ENCODE results near the gene BRINP2.

The BRINP2 gene

GRCh38 chr1:177165069-177165439 is 5.7 kb upstream of the BRINP2 start:
- no peak for DNase-seq

- DNase-seq = no peak
Observed at GRCh38 chr1:177171536-177172123, 872 bp downstream of the BRINP2 start.

DNA sequence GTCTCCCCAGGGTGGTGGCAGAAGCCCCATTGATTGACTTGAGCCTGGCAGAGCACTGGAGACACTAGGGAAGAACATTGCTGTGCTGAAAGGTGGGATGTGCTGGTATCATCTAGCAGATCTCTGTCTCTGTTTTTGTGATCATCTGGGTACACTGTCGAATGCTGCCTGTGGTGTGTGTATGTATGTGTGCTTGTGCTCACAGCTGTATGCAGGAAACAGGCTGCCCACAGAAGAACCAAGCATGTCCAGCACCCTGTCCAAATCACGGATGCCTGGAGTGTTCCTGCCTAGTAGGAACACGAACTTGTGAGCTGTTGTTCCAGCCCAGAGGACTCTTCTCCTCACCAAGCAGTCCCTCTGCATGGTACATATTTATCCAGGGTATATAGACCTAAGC is 1.5 kb downstream of the BRINP2 start:
- DNase-seq = no peak

- no peak for DNase-seq
Observed at GRCh38 chr1:177172866-177173265, 2.1 kb downstream of the BRINP2 start.

- DNase-seq = no peak
Observed at GRCh38 chr1:177173976-177174375, 3.2 kb downstream of the BRINP2 start.

- DNase-seq = no peak
Observed at GRCh38 chr1:177174921-177175634, 4.3 kb downstream of the BRINP2 start.

- no peak for DNase-seq
Observed at GRCh38 chr1:177181280-177181630, 10.5 kb downstream of the BRINP2 start.

DNA sequence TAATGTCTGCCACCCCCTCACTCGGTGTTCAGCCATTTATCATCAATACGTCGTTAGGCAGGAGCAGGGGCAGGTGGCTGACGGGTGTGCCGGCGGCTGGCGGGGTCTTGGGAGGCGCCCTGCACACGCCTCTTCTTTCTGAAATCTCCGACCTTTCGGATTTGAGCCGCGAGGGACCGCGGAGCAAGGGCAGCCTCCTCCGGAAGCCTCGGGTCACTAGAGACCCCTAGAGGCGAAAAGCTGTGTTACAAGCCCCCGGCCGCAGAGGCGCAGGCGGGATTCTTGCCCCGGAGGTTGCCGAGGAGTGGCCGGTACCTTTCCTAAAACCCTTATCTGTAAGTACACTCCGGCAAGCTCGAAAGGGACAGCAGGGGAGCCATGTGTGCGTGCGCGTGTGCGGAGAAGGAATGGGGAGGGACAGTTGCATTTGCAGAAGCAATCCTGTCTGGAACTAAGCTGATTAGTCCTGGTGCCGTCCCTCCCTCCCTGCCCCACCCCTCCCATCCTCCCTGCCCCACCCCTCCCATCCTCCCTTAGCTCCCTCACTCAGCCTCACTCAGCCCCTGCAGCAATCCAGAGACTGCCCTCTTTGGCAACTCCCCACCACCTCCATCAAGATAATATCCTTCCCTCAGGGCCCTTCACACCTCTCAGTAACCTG is 11.0 kb downstream of the BRINP2 start:
- peak; percentile 48 to 56 for DNase-seq

GRCh38 chr1:177183836-177184235 is 13.1 kb downstream of the BRINP2 start:
- DNase-seq = no peak

GRCh38 chr1:177185209-177185608 is 14.5 kb downstream of the BRINP2 start:
- no peak for DNase-seq

GRCh38 chr1:177186639-177187038 is 15.9 kb downstream of the BRINP2 start:
- DNase-seq = no peak

DNA sequence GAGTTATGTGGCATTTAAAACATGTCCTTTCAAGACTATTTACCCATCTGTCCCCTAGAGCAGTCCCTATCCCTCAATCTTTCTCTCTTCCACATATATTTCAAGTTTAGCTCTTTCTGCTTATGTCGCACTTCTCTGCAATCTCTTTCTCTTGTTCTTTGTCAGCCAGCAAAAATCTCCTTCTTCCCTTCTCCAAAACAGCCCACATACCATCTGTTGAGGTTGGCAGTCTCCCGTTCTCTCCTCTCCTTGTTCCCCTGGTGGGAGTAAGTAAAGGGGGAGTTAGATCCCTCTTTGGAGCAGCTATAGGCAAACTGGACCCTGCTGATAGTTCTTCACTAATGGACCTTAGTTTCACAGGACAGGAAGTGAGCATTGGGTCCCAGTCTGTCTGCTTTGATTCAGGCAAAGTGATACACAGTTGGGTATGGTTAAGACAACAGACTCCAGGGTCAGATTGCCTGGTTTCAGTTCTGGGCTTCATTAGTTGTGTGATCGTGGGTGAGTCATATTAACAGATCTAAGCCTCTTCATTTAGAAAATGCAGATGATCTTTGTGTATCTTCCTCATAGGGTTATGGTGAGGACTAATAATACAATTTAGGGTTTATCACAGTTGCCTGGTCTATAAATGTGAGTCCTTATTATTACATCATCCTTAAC is 19.7 kb downstream of the BRINP2 start:
- DNase-seq = no peak

DNA sequence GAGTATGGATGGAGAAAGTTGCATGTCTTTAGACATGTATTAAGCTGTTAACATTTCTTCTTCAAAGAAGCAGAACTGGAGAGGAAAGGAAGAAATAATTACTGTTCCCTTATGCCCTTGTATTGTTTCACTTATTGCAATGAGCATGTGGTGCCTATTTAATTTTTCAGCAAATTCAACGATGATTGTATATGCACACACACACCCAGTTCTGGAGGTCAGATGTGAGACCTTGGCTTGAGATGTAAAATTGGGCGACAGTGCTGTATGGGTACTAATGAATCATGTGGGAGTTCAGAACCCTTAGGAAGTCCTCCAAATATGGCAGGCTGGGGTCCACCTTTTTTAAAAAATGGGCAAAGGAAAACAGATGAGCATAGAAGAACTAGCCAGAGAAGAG is 27.5 kb downstream of the BRINP2 start:
- no peak for DNase-seq

- DNase-seq = no peak
Observed at GRCh38 chr1:177200290-177200689, 29.5 kb downstream of the BRINP2 start.

DNA sequence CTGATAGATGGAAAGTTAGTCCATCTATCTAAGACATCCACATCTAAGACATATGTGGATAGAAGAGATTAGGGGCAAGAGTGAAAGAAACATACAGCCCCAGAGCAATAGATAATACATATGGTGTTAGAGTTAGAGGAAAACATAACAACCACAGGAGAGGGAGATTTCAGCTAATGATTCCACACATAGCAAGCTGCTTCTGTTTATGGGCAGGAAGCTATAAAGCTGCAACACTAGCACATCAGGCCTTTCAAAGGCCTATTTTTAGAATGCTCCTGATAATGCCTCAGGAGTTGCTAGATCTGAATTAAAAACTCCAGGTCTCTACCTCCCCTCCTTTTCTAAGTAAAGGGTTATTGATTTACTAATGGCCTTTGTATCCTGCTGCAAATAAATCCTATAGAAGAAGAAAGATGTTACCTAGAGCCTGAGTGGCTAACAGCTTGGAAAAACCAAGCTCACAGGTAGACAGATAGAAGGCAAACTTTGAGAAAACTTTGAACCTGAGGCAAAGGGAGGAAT is 36.1 kb downstream of the BRINP2 start:
- no peak for DNase-seq

DNA sequence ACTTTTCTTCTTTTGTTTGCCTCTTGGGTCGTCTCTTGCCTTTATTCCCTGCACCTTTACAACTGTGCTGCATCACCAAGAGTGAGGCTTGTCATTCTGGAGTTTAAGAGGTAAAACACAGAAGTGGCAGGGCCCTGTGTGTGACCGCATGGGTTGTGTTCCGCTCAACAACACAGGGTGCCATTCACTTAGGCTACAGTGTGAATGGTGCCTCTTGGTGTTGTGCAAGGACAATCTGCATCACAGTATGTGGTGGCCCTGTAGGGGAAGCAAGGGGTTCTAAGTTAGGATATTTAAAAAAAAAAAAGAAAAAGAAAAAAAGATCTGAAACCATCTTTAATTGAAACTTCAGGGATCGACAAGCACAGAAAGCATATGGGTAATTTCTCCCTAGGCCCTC is 38.2 kb downstream of the BRINP2 start:
- no peak for DNase-seq

GRCh38 chr1:177209357-177209756 is 38.6 kb downstream of the BRINP2 start:
- no peak for DNase-seq

DNA sequence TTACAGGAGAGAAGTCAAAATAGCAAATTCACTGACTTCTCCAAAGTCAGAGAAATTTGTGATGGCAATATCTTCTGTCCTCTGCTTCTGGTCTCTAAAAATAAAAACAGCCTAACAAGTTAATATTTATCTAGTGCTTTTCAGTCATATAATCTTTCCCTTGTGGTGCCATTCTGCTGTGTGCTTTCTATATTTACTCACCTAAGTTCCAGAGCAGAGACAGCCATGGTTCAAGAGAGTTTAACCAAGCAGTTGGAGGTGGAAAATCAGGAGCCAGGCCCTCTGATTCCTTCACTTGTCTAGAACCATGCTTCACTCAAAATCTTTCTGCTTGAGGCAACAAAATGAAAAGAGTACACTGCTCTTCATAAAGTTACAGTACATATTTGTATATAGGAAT is 39.3 kb downstream of the BRINP2 start:
- no peak for DNase-seq

GRCh38 chr1:177211231-177211630 is 40.5 kb downstream of the BRINP2 start:
- no peak for DNase-seq

- DNase-seq = no peak
Observed at GRCh38 chr1:177216587-177217202, 45.9 kb downstream of the BRINP2 start.

DNA sequence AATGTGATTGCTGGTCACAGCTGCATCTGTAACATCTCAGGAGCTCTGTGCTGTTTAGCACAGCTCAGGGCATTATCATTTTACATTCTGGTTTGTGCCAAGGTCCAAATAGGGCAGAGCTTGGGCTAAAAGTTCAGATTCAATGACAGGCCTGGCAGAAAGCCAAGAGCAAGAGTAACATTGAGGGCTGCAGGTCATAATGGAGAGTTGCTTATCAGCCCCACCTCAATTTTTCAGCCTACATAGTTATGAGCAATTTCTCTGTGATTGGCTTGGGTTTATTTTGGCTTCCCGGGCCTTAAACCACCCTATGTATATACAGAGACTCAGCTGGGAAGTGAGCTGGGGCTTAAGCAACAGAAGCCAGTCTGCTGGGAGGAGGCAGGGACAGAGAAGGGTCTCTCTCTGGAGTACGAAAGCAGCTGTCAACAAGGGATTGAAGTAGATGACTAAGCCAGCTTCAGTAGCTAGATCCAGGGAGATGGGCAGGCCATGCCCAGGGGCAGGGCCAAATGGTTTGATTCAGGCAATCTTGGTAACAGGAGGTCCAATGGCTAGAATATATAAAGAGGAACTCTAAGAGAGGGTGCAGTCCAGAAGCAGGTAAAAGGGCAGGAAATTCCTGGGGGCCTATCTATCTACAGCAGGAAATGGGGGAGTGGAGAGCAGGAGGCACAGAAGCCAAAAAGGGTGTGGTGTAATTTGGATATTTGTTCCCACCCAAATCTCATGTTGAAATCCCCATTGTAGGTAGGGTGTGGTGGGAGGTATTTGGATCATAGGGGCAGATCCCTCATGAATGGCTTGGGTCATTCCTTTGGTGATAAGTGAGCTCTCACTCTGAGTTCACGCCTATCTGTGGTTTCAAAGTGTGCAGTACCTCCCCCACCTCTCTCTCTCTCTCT is 49.0 kb downstream of the BRINP2 start:
- DNase-seq = no peak

- no peak for DNase-seq
Observed at GRCh38 chr1:177223359-177223758, 52.6 kb downstream of the BRINP2 start.
